Stimulated activated naive CD8-positive, alpha-beta T cell treated with anti-CD3 and anti-CD28 coated beads, Interleukin-15, Interleukin-2, amounts not matched to agents 100 U/mL and 50 U/mL, for 24 hours (primary cell): ENCODE results near the gene TENT4A.
A peak's percentile ranks its signal among the peaks of the same experiment; 100 is the strongest.

Experiments used
- ATAC-seq: fragments of 150-1000 bp; cut with Tn5 transposase; one replicate; pipeline ENCODE4 v1.10.0; 2021
- DNase-seq: peaks from one replicate; pipeline ENCODE4 v3.0.0; 2021

TENT4A gene

DNA sequence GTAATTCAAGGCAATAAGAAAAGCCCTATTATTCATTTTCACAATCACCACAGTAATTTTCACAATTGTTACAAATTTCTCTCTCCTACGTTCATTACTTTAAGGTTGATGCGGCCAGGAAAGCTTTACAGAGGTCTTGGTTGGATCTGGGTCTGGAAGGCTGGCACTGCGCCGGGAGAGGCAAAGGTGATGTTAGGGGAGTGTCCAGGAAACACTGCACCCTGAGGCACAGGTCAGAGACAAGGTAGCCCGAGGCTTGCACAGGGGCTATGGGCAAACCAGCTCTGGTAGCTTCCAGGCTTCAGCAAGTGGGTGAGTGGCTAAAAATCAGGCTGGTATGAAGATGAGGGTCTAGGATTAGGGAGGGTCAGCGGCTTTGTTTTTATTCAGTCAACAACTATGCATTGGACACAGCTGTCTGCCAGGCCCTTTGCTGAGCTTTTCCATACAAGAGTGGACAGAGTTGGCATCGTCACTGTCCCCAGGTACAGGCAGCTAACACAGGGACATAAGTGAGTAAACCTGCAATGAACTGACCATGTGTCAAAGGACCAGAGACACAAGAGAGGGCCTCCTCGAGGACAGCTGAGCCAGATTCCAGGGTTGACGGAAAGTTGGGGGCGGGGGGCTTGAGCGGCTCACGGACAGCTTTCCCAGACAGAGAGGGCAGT lies 12.4 kb upstream of the TENT4A start:
- ATAC-seq: no peak
- no peak for DNase-seq

DNA sequence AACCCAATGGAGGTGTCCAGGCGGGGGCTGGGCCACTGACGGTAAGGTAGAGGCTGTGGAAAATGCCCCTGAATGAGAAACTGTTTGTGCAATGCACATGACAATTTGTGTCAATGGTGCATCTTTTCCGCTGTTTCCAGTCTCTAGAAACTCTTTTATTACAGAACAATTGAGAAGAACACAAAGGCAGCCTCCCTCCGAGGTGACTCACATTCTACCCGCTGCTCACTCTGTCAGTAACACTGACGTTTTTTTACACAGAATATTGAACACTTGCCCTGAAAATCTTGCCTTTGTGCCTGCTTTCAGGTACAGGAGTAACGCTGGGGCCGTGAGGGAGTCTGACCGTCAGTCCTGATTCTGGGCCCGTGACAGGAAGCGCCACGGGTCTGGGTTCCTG lies 11.7 kb upstream of the TENT4A start:
- no peak for ATAC-seq

DNA sequence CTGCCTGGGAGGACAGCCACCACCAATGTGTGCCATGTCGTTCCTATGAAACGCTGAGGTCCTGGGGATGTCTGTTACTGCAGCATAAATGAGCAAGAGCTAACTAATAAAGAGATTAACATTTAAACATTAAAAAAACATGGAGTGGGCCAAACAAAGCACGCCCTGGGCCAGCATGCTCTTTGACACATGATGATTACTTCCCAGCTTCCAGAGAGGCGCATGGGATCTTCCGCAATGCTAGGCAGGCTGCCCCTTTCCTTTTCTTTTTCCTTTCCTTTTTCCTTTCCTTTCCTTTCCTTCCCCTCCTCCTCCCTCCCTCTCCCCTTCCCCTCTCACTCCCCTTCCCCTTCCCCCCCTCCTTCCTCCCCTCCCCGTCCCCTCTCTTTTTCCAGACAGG lies 10.6 kb upstream of the TENT4A start:
- ATAC-seq (no peak), DNase-seq (no peak)

More for the DNA sequence above, 11.7 kb upstream of the TENT4A start:
- no peak for DNase-seq

DNA sequence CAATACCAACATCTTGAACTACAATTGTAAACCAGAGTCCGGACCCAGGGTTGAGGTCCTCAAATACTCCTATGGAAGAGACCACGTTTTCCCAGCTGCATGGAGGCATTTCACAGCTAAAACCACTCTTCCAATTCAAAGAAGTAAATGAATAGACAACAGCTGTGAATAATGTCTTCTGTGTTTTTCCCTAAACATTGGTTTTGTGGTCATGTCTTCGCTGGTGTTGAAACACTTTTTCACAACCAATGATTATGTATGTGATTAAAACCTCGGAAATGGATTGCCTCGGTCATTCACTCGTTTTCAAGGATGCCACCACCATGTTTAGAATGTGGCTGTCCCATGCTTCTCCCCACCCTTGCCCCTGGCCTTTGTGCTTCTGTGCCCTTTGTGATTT lies 9.4 kb upstream of the TENT4A start:
- DNase-seq (no peak), ATAC-seq (no peak)

DNA sequence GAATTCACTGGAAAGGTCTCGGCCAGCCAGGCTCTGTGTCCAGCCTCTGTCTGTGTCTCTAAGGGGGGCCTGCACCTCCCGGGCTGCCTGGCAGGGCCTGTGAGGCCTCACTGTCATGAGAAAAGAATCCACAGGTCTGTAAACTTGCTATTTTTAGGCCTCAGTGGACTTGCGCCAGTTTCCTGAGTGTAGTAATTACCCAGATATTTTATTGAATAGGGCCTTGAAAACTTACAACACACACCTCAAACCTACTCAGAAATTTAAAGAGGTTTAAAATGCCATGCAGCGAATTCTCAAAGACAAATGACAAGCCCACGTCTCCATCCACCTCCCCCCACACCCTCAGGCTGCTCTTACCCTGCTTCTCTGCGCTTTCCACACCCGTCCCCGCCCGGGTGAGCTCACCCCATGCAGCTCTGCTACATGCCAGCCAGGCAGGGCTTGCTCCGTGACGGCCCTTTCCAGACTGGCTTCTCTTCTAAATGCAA lies 8.8 kb upstream of the TENT4A start:
- DNase-seq: no peak

DNA sequence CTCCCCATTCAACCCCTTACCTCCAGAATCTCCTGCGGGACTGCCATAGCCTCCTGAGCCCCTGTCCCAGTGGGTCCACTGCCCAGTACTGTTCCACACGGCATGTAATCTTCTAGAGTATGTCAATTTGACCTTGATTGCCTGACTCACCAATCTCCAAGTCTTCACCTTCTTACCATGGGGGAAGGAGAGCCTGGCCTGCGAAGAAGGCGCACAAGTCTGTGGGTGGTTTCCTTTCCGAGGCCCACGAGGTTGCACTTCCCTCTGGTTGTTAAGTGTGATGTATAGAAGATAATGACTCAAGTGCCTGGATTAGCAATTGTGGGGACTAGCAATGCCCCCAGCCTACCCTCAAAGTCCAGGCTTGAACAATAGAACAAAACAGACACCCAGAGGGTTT lies 8.1 kb upstream of the TENT4A start:
- no peak for DNase-seq

More for the DNA sequence above, 8.8 kb upstream of the TENT4A start:
- no peak for ATAC-seq

DNA sequence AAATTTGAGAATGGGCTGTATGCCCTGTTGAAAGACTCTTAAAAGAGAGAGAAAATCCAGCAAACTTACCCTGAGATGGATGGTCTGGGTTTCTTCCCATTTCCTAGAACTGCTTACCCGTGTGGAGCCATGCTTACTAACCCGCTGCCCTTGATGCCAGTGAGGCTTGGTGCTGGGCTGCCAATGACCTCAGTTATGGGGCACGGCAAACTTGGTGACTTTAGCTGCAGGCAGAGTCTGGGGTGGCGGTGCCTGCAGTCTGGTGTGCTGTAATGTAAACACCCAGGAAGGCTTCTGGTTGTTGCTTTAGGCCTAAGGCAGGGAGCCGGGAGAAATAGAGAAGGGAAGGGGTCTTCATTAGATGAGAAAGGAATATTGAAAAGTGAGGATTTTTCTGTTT lies 7.3 kb upstream of the TENT4A start:
- DNase-seq (no peak), ATAC-seq (no peak)

More for the DNA sequence above, 8.1 kb upstream of the TENT4A start:
- ATAC-seq: peak; percentile 59

DNA sequence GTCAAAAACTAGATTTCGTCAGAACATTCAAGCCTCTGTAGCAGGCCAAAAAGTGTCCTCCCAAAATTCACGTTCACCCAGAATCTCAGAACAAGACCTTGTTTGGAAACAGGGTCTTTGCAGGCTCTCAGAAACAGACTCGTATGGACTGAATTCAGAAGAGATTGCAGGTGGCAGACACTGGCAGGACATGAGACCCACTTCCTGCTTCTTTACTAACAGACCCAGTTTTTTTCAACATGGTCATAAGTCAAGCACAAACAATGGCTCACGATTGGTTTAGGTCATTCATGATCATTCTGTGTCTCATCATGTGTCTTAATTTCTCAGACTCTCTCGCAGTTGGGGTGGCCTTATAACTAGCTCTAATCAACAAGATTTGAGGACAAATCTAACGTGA lies 5.4 kb upstream of the TENT4A start:
- ATAC-seq (no peak), DNase-seq (no peak)

DNA sequence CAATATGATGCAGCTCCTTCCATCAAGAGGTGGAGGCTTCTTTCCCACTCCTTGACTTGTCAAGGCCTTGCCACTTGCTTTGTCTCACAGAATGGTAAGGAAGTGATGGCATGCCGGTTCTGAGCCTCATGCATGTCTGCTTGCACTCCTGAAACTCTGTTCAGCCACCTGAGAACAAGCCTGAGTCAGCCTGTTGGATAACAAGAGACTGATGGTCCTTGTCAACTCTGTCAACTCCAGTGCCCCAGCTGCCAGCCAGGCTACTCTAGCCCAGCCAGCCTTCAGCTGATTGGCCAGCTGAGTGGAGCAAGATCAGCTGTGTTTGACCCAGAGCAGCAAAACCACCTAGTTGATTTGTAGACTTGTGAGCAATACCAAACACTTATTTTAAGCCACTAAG lies 4.4 kb upstream of the TENT4A start:
- ATAC-seq (no peak), DNase-seq (no peak)

DNA sequence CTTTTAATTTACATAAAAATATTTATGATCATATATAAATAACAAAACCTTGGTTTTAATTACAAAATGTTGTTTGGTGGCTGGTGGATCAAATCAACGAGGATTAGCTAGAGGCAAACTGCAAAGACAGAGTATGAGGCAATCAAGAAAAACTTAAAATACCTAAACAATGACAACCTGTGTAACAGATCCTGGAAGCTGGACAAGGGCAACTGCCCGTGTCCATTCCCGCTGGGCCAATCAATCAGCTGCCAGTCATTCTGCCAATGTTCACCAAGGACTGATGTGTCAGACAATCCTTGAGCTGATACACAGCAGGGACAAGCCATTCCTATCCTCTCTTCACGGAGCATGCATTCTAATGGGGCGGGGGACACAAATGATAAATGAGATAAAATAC lies 3.2 kb upstream of the TENT4A start:
- ATAC-seq: no peak
- no peak for DNase-seq

DNA sequence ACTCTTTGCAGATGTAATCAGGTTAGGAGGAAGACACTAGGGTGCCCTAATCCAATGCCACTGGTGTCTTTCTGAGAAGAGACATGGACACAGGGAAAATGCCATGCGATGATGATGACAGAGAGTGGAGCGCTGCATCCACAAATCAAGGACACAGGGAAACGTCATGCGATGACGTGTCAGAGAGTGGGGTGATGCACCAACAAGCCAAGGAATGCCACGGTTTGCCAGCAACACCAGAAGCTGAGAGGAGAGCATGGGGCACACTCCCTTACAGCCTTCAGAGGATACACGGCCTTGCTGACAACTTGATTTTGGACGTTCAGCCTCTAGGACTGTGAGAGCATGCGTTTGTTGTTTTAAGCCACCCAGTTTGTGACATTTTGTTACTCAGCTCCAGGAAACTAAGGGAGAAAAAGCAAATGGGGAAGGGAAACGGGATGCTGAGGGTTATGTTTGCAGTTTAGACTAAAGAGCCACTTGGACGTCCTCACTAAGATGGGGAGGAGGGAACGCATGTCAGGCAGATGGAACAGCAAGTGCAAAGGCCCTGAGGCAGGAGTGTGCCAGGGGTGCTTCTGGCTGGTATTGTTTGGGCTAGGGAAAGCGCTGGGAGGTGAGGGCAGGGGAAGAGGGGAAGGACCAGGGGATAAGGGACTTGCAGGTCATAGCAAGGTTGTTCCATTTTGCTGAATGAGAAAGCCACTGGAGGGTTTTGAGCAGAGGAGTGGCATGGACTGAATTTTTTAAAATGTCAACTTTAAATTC lies 2.5 kb upstream of the TENT4A start:
- ATAC-seq: no peak
- no peak for DNase-seq

DNA sequence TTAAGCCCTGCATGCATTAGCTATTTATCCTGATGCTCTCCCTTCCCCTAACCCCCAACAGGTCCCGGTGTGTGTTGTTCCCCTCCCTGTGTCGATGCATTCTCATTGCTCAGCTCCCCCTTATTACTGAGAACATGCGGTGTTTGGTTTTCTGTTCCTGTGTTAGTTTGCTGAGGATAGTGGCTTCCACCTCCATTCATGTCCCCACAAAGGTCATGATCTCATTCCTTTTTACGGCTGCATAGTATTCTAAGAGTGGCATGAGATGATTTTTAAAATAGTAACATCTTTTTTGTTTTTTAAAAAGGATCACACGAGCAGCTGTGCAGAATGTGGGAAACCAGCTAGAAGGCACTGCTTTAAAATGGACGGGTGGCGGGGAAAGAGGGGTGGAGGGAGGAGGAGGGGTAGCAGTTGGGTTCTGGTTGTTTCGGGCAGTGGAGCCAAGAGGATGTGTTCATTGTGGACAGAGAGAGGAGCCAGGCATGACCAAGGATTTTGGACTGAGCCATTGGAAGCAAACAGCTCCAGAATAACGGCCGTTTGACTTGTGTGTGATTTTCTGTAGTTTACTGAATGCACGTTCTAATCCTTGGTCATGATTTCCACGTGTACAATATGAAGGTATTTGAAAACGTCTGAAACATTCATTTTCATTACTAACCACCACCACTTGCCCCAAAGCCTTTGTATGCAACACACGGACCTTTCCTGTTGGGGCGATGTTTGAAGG lies 1.7 kb upstream of the TENT4A start:
- DNase-seq: no peak
- no peak for ATAC-seq

DNA sequence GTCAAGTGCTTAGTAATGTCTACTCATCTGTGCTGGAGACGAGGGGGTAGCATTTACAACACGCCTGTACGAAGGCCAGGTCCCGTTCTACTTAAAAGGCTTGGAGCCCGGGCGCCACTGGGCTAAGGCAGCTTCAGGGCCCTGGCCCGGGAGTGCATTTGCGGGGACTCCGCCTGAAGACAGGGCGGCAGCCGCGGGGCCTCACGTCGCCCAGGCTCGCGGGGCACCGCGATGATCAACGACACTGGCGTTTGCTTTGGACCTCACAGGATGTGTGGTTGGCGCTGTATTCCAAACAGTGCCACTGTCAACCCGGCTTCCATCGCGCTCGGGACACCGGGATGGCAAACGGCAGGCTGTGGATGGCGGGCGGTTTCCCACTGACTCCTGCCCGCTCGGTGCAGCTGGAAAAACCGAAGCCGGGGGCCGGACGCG lies 1.1 kb upstream of the TENT4A start:
- ATAC-seq (peak; percentile 3), DNase-seq (peak; percentile 59)

DNA sequence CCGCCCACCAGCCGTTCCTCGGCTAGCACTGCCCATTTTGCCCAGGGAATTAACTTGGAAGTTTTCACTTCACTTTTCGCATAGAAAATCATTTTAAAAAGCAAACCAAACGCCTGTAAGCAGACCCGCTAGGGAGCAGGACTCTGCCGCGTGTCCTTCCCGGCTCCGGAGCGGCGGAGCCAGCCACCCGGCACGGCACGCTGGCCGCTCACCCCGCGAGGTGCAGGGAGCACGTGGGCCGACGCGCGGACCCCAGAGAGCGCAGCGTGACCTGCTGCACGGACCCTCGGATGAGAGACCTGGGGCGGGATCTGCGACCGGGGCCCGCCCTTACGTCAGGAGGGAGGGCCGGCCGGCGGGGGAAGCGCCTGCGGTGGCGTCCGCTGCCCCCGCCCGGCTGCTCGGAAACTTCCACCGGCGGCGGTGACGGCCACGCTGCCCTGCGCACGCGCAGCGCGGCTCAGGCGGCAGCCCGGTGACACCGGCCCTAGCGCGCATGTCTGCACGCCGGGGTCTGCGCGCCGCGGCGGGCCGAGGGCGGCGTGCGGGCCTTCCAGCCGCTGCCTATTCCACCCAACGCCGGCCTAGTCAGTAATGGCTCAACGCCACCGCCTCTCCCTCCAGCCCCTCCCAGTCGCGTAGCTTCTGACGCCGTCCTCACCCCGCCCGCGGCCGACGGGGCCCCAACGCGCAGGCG lies 507 bp upstream of the TENT4A start:
- DNase-seq: peak; percentile 98
- peak; percentile 85 for ATAC-seq

DNA sequence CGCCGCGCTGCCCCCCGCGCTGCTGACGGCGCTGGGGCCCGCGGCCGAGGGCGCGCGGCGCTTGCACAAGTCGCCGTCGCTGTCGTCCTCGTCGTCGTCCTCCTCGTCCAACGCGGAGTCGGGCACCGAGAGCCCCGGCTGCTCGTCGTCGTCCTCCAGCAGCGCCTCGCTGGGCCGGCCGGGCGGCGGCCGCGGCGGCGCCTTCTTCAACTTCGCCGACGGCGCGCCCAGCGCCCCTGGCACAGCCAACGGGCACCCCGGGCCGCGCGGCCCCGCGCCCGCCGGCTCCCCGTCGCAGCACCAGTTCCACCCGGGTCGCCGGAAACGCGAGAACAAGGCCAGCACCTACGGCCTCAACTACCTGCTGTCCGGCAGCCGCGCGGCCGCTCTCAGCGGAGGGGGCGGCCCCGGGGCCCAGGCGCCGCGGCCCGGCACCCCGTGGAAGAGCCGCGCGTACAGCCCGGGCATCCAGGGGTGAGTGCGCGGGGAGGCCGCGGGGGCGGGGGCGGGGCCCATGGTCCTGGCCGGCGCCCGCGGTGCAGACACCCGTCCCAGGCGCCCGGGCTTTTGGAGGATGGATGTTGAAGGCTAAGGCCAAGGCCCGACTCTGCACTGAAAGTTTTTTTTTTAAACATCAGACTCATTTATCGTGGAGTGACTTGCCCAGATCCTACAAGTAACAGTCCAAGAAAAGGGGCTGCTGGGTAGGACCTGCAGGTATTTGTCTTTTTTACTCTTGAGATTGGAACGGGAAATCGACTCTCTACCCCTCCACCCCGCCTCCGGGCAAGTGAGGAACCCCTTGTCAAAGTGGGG lies 1.2 kb downstream of the TENT4A start:
- no peak for ATAC-seq
- peak; percentile 42 for DNase-seq

DNA sequence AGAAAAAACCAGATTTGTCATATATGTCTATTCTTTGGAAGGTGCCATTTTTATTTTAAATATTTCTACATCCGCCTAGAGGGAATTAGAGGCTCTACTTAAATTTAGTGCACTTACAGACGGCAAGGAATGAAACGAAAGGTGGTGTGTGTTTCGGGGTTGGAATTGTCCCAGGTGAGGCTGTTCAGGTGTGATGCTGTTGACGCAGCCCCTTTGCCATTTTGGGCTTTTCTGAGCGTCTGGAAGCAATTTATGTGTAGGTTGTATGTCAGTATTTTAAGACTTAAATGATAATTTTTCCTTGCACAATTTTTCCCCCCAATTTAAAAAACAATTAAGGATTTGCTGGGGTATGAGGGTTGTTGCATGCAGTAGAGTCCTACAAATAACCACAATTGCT lies 2.0 kb downstream of the TENT4A start:
- ATAC-seq: no peak
- DNase-seq: no peak

DNA sequence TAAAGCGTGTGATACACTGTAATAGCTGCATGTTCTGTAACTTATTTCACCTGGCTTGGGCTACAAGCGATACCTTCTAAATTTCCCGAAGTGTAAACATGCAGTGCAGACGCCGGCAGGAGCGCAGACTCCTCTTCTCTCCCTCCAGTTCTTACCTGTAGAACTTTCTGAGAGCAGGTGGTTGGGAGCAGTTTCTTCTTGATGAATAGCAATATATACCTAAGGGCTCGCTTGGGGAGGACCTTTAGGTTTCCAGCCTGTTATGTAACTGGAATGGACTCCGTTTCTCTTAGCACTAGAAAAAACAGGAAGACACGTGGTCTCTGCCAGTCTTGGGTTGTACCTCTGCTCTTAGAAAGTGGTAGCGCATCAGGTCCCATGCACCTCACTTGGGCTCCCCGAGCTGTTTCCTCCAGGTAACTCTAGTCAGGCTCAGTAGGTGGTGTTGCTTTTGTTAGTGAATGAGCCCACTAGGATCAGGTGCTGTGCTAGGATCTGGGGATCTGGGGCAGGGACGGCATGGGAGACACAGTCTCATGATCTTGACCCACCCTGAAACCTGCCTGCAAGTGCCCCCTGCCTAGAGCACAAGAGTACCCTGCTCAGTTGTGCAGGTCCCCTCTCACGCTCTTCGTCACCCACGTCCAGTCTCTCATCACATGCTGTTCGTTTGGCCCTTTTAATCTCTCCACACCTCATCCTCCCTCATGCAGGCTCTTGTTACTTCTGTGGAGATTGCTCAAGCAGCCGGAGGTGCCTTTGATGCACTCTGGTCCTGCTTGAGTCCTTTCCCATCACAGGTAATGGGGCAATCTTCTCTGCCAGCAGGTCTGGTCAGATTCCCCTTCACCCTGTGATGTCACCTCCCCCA lies 2.8 kb downstream of the TENT4A start:
- ATAC-seq (no peak), DNase-seq (no peak)

DNA sequence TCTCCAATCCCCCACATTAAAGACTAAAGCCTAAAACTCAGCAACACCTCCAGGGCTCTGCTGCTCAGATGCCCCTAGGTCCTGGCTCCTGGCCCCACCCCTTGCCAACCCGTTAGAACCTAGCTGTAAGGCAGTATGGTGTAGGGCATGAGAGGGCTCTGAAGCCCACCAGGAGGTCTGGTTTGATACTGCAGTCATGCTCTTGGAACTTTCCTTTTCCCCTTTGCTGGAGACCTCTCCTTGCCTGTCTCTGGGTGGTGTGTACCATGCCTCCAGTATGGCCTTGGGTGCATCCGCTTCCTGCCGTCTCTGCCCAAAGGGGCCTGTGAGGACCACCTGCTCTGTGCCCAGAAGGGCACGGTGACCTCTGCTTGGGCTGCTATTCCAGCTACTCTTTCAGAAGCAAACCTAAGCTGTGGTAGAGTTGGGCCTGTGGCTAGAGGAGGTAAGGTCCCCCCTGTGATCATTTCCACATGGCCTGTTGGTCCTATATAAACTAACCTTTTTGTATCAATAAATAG lies 3.5 kb downstream of the TENT4A start:
- ATAC-seq: no peak
- no peak for DNase-seq

DNA sequence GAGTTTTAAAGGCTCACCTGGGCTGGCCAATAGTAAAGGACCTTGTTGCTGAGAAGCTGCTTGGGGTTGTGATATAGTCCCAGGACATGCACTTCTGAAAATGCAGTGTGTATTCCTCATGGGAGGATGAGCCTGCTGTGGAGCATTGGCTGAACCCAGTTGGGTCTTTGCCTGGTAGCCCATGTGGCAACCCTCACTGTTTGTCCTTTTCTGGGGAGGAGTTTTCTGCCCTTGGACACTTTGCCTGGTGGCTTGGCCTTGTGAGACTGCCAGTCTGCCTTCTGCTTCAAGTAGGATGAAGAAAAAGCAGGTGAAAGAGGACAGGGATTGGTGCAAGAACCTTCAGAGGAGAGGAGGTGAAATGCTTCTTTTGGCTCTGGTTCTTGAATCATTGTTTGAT lies 4.0 kb downstream of the TENT4A start:
- ATAC-seq: no peak
- no peak for DNase-seq

DNA sequence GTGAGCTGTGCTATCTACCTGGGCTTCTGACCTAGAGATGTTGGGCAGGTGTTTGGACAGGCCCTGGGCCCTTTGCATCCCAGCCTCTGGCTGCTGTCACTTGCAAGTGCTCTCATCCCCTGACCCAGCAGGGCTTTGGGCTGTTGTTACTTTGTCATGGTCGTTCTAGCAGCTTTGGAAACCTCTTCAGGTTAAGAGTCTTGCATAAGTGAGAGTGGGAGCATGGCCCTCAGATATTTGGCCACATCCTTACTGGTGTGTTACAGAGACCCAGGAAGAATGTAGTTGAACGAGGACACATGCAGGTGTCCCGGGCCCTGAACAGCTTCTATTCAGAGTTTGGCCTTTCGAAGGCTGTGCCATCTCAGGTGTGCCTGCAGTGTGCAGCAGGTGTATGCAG lies 4.5 kb downstream of the TENT4A start:
- ATAC-seq: no peak
- DNase-seq: no peak
